DOHH2 (cell line): ENCODE data around the gene NAV2.

Experiments used
- H3F3A ChIP-seq: fragments of 200-600 bp; sonication (generic), shearing (Covaris generic); 2 replicates; pipeline ENCODE4 v1.6.0; 2016; ENCODE audit warnings: antibody characterized with exemption, mild to moderate bottlenecking; ENCODE audit not compliant: control insufficient read depth, insufficient read depth
- H3K27ac ChIP-seq: fragments of 200-600 bp; sonication (generic); 2 replicates; pipeline ENCODE4 v1.5.1; 2014; ENCODE audit warnings: low read depth, mild to moderate bottlenecking, low read length, moderate library complexity
- H3K27me3 ChIP-seq: fragments of 200-600 bp; sonication (generic); 2 replicates; pipeline ENCODE4 v1.6.1; 2014; ENCODE audit warnings: mild to moderate bottlenecking, low read length, mixed read lengths; ENCODE audit not compliant: control insufficient read depth
- H3K36me3 ChIP-seq: fragments of 200-600 bp; sonication (generic); 2 replicates; pipeline ENCODE4 v1.6.1; 2014; ENCODE audit warnings: mild to moderate bottlenecking, low read length, moderate library complexity, mixed read lengths; ENCODE audit not compliant: control insufficient read depth
- H3K4me1 ChIP-seq: fragments of 200-600 bp; sonication (generic); 2 replicates; pipeline ENCODE4 v1.6.1; 2014; ENCODE audit warnings: mild to moderate bottlenecking, low read length, mixed read lengths; ENCODE audit not compliant: control insufficient read depth
- H3K4me2 ChIP-seq: fragments of 200-600 bp; sonication (generic); 2 replicates; pipeline ENCODE4 v1.6.0; 2014; ENCODE audit warnings: mild to moderate bottlenecking, low read length, moderate library complexity
- H3K4me3 ChIP-seq: fragments of 200-600 bp; sonication (generic); 2 replicates; pipeline ENCODE4 v1.5.1; 2014; ENCODE audit warnings: mild to moderate bottlenecking, low read length, mixed read lengths
- H3K79me2 ChIP-seq: fragments of 200-600 bp; sonication (generic); 2 replicates; pipeline ENCODE4 v1.6.1; 2014; ENCODE audit warnings: mild to moderate bottlenecking, low read length, mixed read lengths; ENCODE audit not compliant: control insufficient read depth
- H3K9me2 ChIP-seq: fragments of 200-600 bp; sonication (generic); replicated peaks from 2 replicates; pipeline ENCODE4 v1.6.1; 2014; ENCODE audit warnings: mild to moderate bottlenecking, low read length, mixed read lengths; ENCODE audit not compliant: control insufficient read depth
- H3K9me3 ChIP-seq: fragments of 200-600 bp; sonication (generic); 2 replicates; pipeline ENCODE4 v1.6.1; 2014; ENCODE audit warnings: antibody characterized with exemption, low read length, mixed read lengths; ENCODE audit not compliant: control insufficient read depth, insufficient read depth
- H4K20me1 ChIP-seq: fragments of 200-600 bp; sonication (generic); 2 replicates; pipeline ENCODE4 v1.6.0; 2014; ENCODE audit warnings: low read depth, mild to moderate bottlenecking, antibody characterized with exemption, low read length, moderate library complexity; ENCODE audit not compliant: control insufficient read depth, insufficient read depth
- CTCF ChIP-seq: fragments of 200-600 bp; sonication (generic); IDR thresholded peaks from one replicate; pipeline ENCODE4 v1.5.1; 2014; ENCODE audit warnings: antibody characterized with exemption, mild to moderate bottlenecking, low read depth, low read length; ENCODE audit not compliant: poor library complexity, severe bottlenecking
- EZH2phosphoT487 ChIP-seq: fragments of 200-600 bp; sonication (generic); IDR thresholded peaks from 2 replicates; pipeline ENCODE4 v1.6.1; 2017; ENCODE audit warnings: borderline replicate concordance, mild to moderate bottlenecking, antibody characterized with exemption, low read length, moderate library complexity, mixed read lengths

Gene NAV2

GRCh38 chr11:19910931-19911330 lies 198.3 kb downstream of the NAV2 start:
- H3K4me2 ChIP-seq, result no peak overlapping the region
- no peaks in the 10 kb centered on the region for H3K9me2 ChIP-seq
- no peak overlapping the region for H3K4me3 ChIP-seq
- H3K9me3 ChIP-seq, result no peaks in the 10 kb centered on the region
- no peaks in the 10 kb centered on the region for H3K4me1 ChIP-seq
- TF ChIP-seq EZH2phosphoT487, result no peak
- TF ChIP-seq CTCF, result no peak
- H3F3A ChIP-seq, result no peaks in the 10 kb centered on the region
- H3K27ac ChIP-seq, result no peak overlapping the region
- no peaks in the 10 kb centered on the region for H3K36me3 ChIP-seq
- no peaks in the 10 kb centered on the region for H4K20me1 ChIP-seq
- no peaks in the 10 kb centered on the region for H3K79me2 ChIP-seq
- H3K27me3 ChIP-seq, result peaks cover 5% of the 10 kb centered on the region; the same call in 1 of the 2 replicates

- Histone ChIP-seq H3K9me2 (no peaks in the 10 kb centered on the region), H4K20me1 (no peaks in the 10 kb centered on the region), H3K4me3 (no peak overlapping the region), H3K4me2 (no peak overlapping the region), H3K27ac (no peak overlapping the region), H3K36me3 (no peaks in the 10 kb centered on the region), H3K79me2 (no peaks in the 10 kb centered on the region), H3K9me3 (no peaks in the 10 kb centered on the region), H3K27me3 (no peaks in the 10 kb centered on the region), H3K4me1 (no peaks in the 10 kb centered on the region), H3F3A (no peaks in the 10 kb centered on the region)
- TF ChIP-seq CTCF, result no peak
- TF ChIP-seq EZH2phosphoT487, result no peak
Measured at GRCh38 chr11:19912115-19912957, 199.7 kb downstream of the NAV2 start.

- TF ChIP-seq EZH2phosphoT487, result no peak
- no peak for TF ChIP-seq CTCF
- Histone ChIP-seq H3K27me3 (no peaks in the 10 kb centered on the region), H4K20me1 (no peaks in the 10 kb centered on the region), H3F3A (no peaks in the 10 kb centered on the region), H3K27ac (no peak overlapping the region), H3K9me3 (no peaks in the 10 kb centered on the region), H3K9me2 (no peaks in the 10 kb centered on the region), H3K36me3 (no peaks in the 10 kb centered on the region), H3K4me1 (no peaks in the 10 kb centered on the region), H3K4me3 (no peak overlapping the region), H3K79me2 (no peaks in the 10 kb centered on the region), H3K4me2 (no peak overlapping the region)
Measured at GRCh38 chr11:19912958-19913892, 200.6 kb downstream of the NAV2 start.
